OCI-LY1 (cell line): ENCODE data around the gene ATG4D.

Experiments
- H2AFZ ChIP-seq: fragments of 200-600 bp; sonication (generic), shearing (Covaris generic); 2 replicates; pipeline ENCODE4 v1.6.0; 2014; ENCODE audit warnings: antibody characterized with exemption, mild to moderate bottlenecking, low read length
- H3F3A ChIP-seq: fragments of 200-600 bp; sonication (generic), shearing (Covaris generic); 2 replicates; pipeline ENCODE4 v1.6.0; 2014; ENCODE audit warnings: mild to moderate bottlenecking, antibody characterized with exemption, low read length, moderate library complexity; ENCODE audit not compliant: insufficient read depth
- H3K27ac ChIP-seq: fragments of 200-600 bp; sonication (generic); 2 replicates; pipeline ENCODE4 v1.5.1; 2014; ENCODE audit warnings: low read length, mixed run types, mild to moderate bottlenecking, low read depth; ENCODE audit not compliant: poor library complexity, severe bottlenecking
- H3K27me3 ChIP-seq: fragments of 200-600 bp; sonication (generic); 2 replicates; pipeline ENCODE4 v1.6.0; 2014; ENCODE audit warnings: antibody characterized with exemption, mild to moderate bottlenecking, low read length, moderate library complexity; ENCODE audit not compliant: insufficient read depth
- H3K36me3 ChIP-seq: fragments of 200-600 bp; sonication (generic); 2 replicates; pipeline ENCODE4 v1.6.1; 2014; ENCODE audit warnings: mild to moderate bottlenecking, antibody characterized with exemption, low read length, moderate library complexity, mixed read lengths; ENCODE audit not compliant: insufficient read depth
- H3K4me1 ChIP-seq: fragments of 200-600 bp; sonication (generic); 2 replicates; pipeline ENCODE4 v1.5.1; 2014; ENCODE audit warnings: mild to moderate bottlenecking, low read length, moderate library complexity; ENCODE audit not compliant: insufficient read depth, severe bottlenecking
- H3K4me2 ChIP-seq: fragments of 200-600 bp; sonication (generic), shearing (Covaris generic); 2 replicates; pipeline ENCODE4 v1.6.1; 2014; ENCODE audit warnings: low read length
- H3K4me3 ChIP-seq: fragments of 200-600 bp; sonication (generic); 2 replicates; pipeline ENCODE4 v1.5.1; 2014; ENCODE audit warnings: low read length, low read depth, mild to moderate bottlenecking, mixed read lengths; ENCODE audit not compliant: poor library complexity, severe bottlenecking
- H3K79me2 ChIP-seq: fragments of 200-600 bp; shearing (Covaris generic); 2 replicates; pipeline ENCODE4 v1.6.1; 2016; ENCODE audit warnings: mixed run types, low read length, mixed read lengths; ENCODE audit not compliant: insufficient read depth
- H3K9ac ChIP-seq: fragments of 200-600 bp; sonication (generic), shearing (Covaris generic); 2 replicates; pipeline ENCODE4 v1.6.1; 2014; ENCODE audit warnings: mild to moderate bottlenecking, low read length, mixed read lengths
- H3K9me2 ChIP-seq: fragments of 200-600 bp; sonication (generic), shearing (Covaris generic); 2 replicates; pipeline ENCODE4 v1.6.1; 2014; ENCODE audit warnings: low read depth, mild to moderate bottlenecking, low read length, mixed read lengths
- H3K9me3 ChIP-seq: fragments of 200-600 bp; shearing (Covaris generic); 2 replicates; pipeline ENCODE4 v1.6.1; 2014; ENCODE audit warnings: low read length, mixed read lengths
- H4K20me1 ChIP-seq: fragments of 200-600 bp; sonication (generic), shearing (Covaris generic); 2 replicates; pipeline ENCODE4 v1.6.0; 2016; ENCODE audit warnings: mild to moderate bottlenecking, low read length; ENCODE audit not compliant: insufficient read depth
- EZH2 ChIP-seq: fragments of 200-600 bp; sonication (generic), shearing (Covaris generic); IDR thresholded peaks from 2 replicates; pipeline ENCODE4 v1.8.0; 2017; ENCODE audit warnings: borderline replicate concordance, mixed run types, mild to moderate bottlenecking, antibody characterized with exemption, low read length, moderate library complexity, mixed read lengths
- TF ChIP-seq, protein P1 (sequence below): fragments of 200-600 bp; sonication (generic), shearing (Covaris generic); IDR thresholded peaks from 2 replicates; pipeline ENCODE4 v1.5.1; 2017; ENCODE audit warnings: mild to moderate bottlenecking, antibody characterized with exemption, low read length, moderate library complexity, mixed read lengths

ATG4D gene

DNA sequence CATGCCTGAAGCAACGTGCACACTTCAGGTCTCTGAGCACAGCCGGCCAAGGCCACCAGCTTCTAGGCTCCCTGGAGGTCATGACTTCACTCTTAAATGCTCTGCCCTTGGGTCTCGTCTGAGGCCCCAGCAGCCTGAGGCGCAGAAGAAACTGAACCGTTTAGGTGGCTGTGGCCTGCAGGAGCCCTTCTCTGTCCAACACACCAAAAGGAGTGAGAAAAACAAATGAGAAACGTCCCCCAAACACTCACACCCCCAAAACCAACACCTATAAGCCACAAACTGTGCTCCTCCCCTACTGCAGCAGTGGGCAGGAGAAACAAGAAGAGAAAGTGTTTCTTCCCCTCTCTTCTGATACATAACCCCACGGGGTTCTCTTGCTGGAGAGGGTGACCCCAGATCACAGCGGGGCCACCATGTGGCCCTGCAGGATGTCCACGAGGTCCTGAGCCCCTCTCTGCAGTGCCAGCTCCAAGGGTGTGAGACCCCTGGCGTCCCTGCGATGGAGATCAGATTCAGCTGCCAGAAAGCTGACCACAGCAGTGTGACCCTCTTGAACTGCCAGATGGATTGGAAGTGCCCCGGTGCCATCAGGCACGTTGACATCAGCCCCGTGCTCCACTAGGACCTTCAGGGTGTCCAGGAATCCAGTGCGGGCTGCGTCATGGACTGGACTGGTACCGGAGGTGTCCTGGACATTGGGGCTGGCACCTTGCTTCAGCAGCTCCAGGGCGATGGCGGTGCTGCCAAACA, 23.1 kb downstream of the ATG4D start:
- Histone ChIP-seq H3K4me2 (peak overlapping the region; percentile 65), H3K4me1 (peaks cover 38% of the 10 kb centered on the region), H3K9me3 (no peaks in the 10 kb centered on the region), H3K36me3 (peaks cover 15% of the 10 kb centered on the region), H3K9ac (peak overlapping the region; percentile 24; the same call in 1 of the 2 replicates), H3K27me3 (no peaks in the 10 kb centered on the region), H3K79me2 (peaks cover 10% of the 10 kb centered on the region), H4K20me1 (no peaks in the 10 kb centered on the region), H3K27ac (peak overlapping the region; percentile 86), H3K9me2 (no peaks in the 10 kb centered on the region), H2AFZ (no peak overlapping the region), H3F3A (peaks cover 9% of the 10 kb centered on the region; the same call in 1 of the 2 replicates), H3K4me3 (peak overlapping the region; percentile 13)
- TF ChIP-seq, protein P1, sequence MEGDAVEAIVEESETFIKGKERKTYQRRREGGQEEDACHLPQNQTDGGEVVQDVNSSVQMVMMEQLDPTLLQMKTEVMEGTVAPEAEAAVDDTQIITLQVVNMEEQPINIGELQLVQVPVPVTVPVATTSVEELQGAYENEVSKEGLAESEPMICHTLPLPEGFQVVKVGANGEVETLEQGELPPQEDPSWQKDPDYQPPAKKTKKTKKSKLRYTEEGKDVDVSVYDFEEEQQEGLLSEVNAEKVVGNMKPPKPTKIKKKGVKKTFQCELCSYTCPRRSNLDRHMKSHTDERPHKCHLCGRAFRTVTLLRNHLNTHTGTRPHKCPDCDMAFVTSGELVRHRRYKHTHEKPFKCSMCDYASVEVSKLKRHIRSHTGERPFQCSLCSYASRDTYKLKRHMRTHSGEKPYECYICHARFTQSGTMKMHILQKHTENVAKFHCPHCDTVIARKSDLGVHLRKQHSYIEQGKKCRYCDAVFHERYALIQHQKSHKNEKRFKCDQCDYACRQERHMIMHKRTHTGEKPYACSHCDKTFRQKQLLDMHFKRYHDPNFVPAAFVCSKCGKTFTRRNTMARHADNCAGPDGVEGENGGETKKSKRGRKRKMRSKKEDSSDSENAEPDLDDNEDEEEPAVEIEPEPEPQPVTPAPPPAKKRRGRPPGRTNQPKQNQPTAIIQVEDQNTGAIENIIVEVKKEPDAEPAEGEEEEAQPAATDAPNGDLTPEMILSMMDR = no peak
- TF ChIP-seq EZH2 = no peak

DNA sequence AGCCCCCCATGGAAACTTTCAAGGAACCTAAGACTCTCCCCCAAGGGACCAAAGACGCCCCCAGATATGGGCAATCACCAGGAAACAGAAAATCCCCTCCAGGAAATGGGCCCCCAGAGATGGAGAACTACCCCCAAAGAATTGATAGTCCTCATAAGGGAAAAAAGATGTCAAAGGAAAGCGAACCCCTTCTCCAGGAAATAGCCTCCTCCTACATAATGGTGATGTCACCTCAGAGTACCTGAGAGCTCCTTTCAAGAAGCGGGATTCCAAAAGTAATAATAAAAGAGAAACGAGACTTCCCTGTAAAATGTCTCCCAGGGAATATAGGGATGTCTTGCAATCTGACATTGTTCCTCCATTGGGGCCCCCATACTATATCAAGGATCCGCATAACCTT, 24.0 kb downstream of the ATG4D start:
- Histone ChIP-seq H4K20me1 (no peaks in the 10 kb centered on the region), H3F3A (peaks cover 9% of the 10 kb centered on the region; the same call in 1 of the 2 replicates), H2AFZ (no peak overlapping the region), H3K9me2 (no peaks in the 10 kb centered on the region), H3K4me2 (peak overlapping the region; percentile 65), H3K36me3 (peaks cover 9% of the 10 kb centered on the region), H3K27ac (no peak overlapping the region), H3K9ac (peak overlapping the region; percentile 64), H3K9me3 (no peaks in the 10 kb centered on the region), H3K79me2 (peaks cover 10% of the 10 kb centered on the region), H3K4me1 (peaks cover 38% of the 10 kb centered on the region), H3K4me3 (peak overlapping the region; percentile 67), H3K27me3 (no peaks in the 10 kb centered on the region)
- TF ChIP-seq EZH2 = no peak
- TF ChIP-seq, protein P1 = no peak

DNA sequence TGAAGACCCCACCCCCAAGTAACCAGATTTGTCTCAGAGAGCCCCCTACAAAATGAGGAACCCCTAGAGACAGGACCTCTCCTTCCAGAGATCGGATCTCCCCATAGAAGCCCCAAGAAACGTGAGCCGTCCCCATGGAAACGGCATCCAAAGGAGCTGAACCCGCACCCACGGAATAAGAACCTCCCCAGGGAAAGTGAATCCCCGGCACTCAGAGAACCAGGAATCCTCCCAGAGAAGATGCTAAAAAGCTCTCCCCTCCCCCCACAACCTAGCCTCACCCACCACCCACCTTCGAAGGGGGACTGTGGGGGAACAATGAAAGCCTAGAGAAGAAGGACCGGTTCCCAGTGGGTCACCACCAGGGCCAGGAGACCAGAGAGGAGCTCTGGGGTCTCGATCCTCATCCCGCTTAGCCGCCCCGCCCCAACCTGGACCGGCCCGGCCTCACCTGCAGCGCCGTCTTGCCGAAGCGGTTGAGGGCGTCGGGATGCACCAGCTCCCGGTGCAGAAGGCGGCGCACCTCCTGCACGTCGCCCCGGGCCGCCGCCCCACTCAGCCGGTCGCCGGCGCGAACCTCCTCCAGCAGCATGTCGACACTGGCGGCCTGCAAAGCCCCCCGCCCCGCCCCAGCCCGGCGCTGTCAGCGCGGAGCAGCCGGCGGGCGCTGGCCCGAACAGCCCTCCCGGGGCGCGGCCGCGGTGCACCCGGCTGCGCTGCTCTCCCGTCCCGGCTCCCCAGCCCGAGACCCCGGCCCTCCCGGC, 24.5 kb downstream of the ATG4D start:
- H4K20me1 ChIP-seq = no peaks in the 10 kb centered on the region
- H3K4me2 ChIP-seq = peak overlapping the region; percentile 65
- H3K9ac ChIP-seq = peak overlapping the region; percentile 64
- H3K36me3 ChIP-seq = peaks cover 8% of the 10 kb centered on the region; the same call in 1 of the 2 replicates
- peak overlapping the region; percentile 27 for H3K27ac ChIP-seq
- H3K79me2 ChIP-seq = peaks cover 10% of the 10 kb centered on the region
- peaks cover 9% of the 10 kb centered on the region; the same call in 1 of the 2 replicates for H3F3A ChIP-seq
- H3K27me3 ChIP-seq = no peaks in the 10 kb centered on the region
- H3K9me2 ChIP-seq = no peaks in the 10 kb centered on the region
- H3K4me3 ChIP-seq = peak overlapping the region; percentile 67
- H2AFZ ChIP-seq = no peak overlapping the region
- H3K9me3 ChIP-seq = no peaks in the 10 kb centered on the region
- H3K4me1 ChIP-seq = peaks cover 38% of the 10 kb centered on the region
- TF ChIP-seq, protein P1 = peak; percentile 14; the same call in 1 of the 2 replicates
- TF ChIP-seq EZH2 = no peak
